ENCODE results near the gene KY. TPM values are rescaled to one million over a fixed set of nuclear protein-coding genes. Genes with fewer than 3 reads are reported as not detected.

Gene KY
- total RNA-seq, 6 donors from 2014 or later = 0.11 to 2.1 (median 0.38) TPM; not detected in 2

GRCh38 chr3:134642445-134643149 lies 8.2 kb downstream of the KY start:
- no peak for DNase-seq
- Histone ChIP-seq H3K4me3 (no peak overlapping the region), H3K36me3 (no peaks in the 10 kb centered on the region), H3K9me3 (no peaks in the 10 kb centered on the region), H3K27ac (no peak overlapping the region), H3K27me3 (no peaks in the 10 kb centered on the region), H3K4me1 (no peaks in the 10 kb centered on the region)
- no peak for TF ChIP-seq EP300 (IDR thresholded peaks at IDR 0.05)
- ATAC-seq (ENCODE audit: low FRiP score in 2 of 2) = no peak
- 93% methylated on average over 4 to 5 of the region's 5 CpGs for WGBS, 2 donors

GRCh38 chr3:134641671-134642300 lies 9.0 kb downstream of the KY start:
- TF ChIP-seq POLR2AphosphoS5 (IDR thresholded peaks at IDR 0.05) (no peak), POLR2A (IDR thresholded peaks at IDR 0.05) (no peak), EP300 (IDR thresholded peaks at IDR 0.05) (no peak), CTCF (IDR thresholded peaks at IDR 0.05) (no peak)
- Histone ChIP-seq H3K9me3 (no peaks in the 10 kb centered on the region), H3K27me3 (no peaks in the 10 kb centered on the region), H3K27ac (no peak overlapping the region), H3K4me1 (no peaks in the 10 kb centered on the region), H3K36me3 (no peaks in the 10 kb centered on the region), H3K4me3 (no peak overlapping the region)
- no peak for ATAC-seq (ENCODE audit: low FRiP score in 2 of 2)
- no peak for DNase-seq
- 69 to 93% methylated on average over 4 of the region's 4 CpGs for WGBS, 2 donors

GRCh38 chr3:134640872-134641470 lies 9.9 kb downstream of the KY start:
- DNase-seq = no peak
- H3K36me3 ChIP-seq = no peaks in the 10 kb centered on the region
- no peaks in the 10 kb centered on the region for H3K4me1 ChIP-seq
- ATAC-seq (ENCODE audit: low FRiP score in 2 of 2) = peak in 1 of 2 donors; percentile 22
- no peak overlapping the region for H3K4me3 ChIP-seq
- no peaks in the 10 kb centered on the region for H3K27me3 ChIP-seq
- H3K27ac ChIP-seq = no peak overlapping the region
- TF ChIP-seq POLR2AphosphoS5 (IDR thresholded peaks at IDR 0.05) = no peak
- no peak for TF ChIP-seq POLR2A (IDR thresholded peaks at IDR 0.05)
- peak in 2 of 6 experiments; percentile 5 to 15 for TF ChIP-seq CTCF (IDR thresholded peaks at IDR 0.05)
- WGBS, 2 donors = 58% methylated on average over 4 of the region's 4 CpGs
- no peaks in the 10 kb centered on the region for H3K9me3 ChIP-seq

GRCh38 chr3:134640378-134640777 lies 10.4 kb downstream of the KY start:
- 91 to 96% methylated on average over 5 of the region's 5 CpGs for WGBS, 2 donors
- no peak overlapping the region for H3K4me3 ChIP-seq
- ATAC-seq (ENCODE audit: low FRiP score in 2 of 2) (no peak), DNase-seq (no peak)
- H3K9me3 ChIP-seq = no peaks in the 10 kb centered on the region
- H3K27ac ChIP-seq = no peak overlapping the region
- no peaks in the 10 kb centered on the region for H3K4me1 ChIP-seq
- no peaks in the 10 kb centered on the region for H3K27me3 ChIP-seq
- no peaks in the 10 kb centered on the region for H3K36me3 ChIP-seq
- TF ChIP-seq CTCF (IDR thresholded peaks at IDR 0.05) = no peak
- no peak for TF ChIP-seq POLR2AphosphoS5 (IDR thresholded peaks at IDR 0.05)
- TF ChIP-seq EP300 (IDR thresholded peaks at IDR 0.05) = no peak
- no peak for TF ChIP-seq POLR2A (IDR thresholded peaks at IDR 0.05)

- TF ChIP-seq CTCF (IDR thresholded peaks at IDR 0.05) (no peak), POLR2AphosphoS5 (IDR thresholded peaks at IDR 0.05) (no peak), POLR2A (IDR thresholded peaks at IDR 0.05) (no peak), EP300 (IDR thresholded peaks at IDR 0.05) (no peak)
- H3K9me3 ChIP-seq = no peaks in the 10 kb centered on the region
- no peak for DNase-seq
- no peaks in the 10 kb centered on the region for H3K36me3 ChIP-seq
- no peak overlapping the region for H3K27ac ChIP-seq
- H3K27me3 ChIP-seq = no peaks in the 10 kb centered on the region
- no peak for ATAC-seq (ENCODE audit: low FRiP score in 2 of 2)
- WGBS, 2 donors = 78 to 81% methylated on average over 6 of the region's 6 CpGs
- H3K4me3 ChIP-seq = no peak overlapping the region
- no peaks in the 10 kb centered on the region for H3K4me1 ChIP-seq
Measured at GRCh38 chr3:134638385-134639030, 12.3 kb downstream of the KY start.
